K562 (cell line): ENCODE results near the gene SCUBE2. TPM values are rescaled to one million over a fixed set of nuclear protein-coding genes. Genes with fewer than 3 reads are reported as not detected.

Experiments
- ATAC-seq: fragments of 200-7000 bp; cut with Tn5 transposase; 3 replicates; pipeline ENCODE4 v1.9.1; 2020; ENCODE audit warnings: moderate library complexity
- BruUV-seq: library from RNA; stranded (reverse); fragments of 400-500 nt; replicated peaks from 2 replicates; lab custom pipeline; 2021; lab: Mats Ljungman, UMichigan
- CTCF ChIA-PET: fragments of 300-600 bp; formaldehyde crosslinking; extraction: SDS; loops from one replicate; lab custom pipeline; 2021; ENCODE audit warnings: low intra/inter-chr PET ratio; lab: Yijun Ruan, JAX
- POLR2A ChIA-PET: fragments of 300-600, 350-650 bp; sonication (Branson Sonifier 250); formaldehyde crosslinking; extraction: SDS; loops from one replicate; lab custom pipeline; 2021; ENCODE audit warnings: antibody characterized with exemption, inconsistent platforms; lab: Yijun Ruan, JAX
- DNase-seq, 4 experiments: peaks; one replicate each; pipeline versions ENCODE4 v3.0.0 to v3.0.0-alpha.2; 2011 to 2018; ENCODE audit warnings: low spot score in 3 of 4, mixed read lengths in 3 of 4; ENCODE audit errors: extremely low read depth in 1 of 4
- FAIRE-seq: peaks from 2 replicates; lab custom pipeline; 2011; peaks lifted over from hg19 to GRCh38; lab: Jason Lieb, UNC
- H2AFZ ChIP-seq: 2 replicates; pipeline ENCODE4 v1.6.0; 2011; ENCODE audit warnings: low read depth, low read length, control low read depth, inconsistent platforms
- H3K27ac ChIP-seq: fragments of 200-600 bp; 3 replicates; pipeline ENCODE4 v1.8.0; 2011; ENCODE audit warnings: low read depth, mild to moderate bottlenecking, control low read depth, inconsistent platforms, low read length, moderate library complexity, mixed read lengths; ENCODE audit errors: extremely low read depth
- H3K27me3 ChIP-seq, 2 experiments: fragments of 300-600 bp in 1 of 2; 2 replicates in 1 of 2; 3 replicates in 1 of 2; pipeline versions ENCODE4 v1.6.0 to v1.8.0; 2011; ENCODE audit warnings: inconsistent platforms in 2 of 2, low read length in 2 of 2, mild to moderate bottlenecking in 1 of 2, mixed read lengths in 1 of 2, moderate library complexity in 1 of 2; ENCODE audit not compliant: control insufficient read depth in 2 of 2, insufficient read depth in 2 of 2
- H3K36me3 ChIP-seq: fragments of 300-600 bp; 3 replicates; pipeline ENCODE4 v1.8.0; 2011; ENCODE audit warnings: mild to moderate bottlenecking, low read length, inconsistent platforms; ENCODE audit not compliant: control insufficient read depth, insufficient read depth
- H3K4me1 ChIP-seq, 2 experiments: fragments of 200-600 bp in 1 of 2; replicated peaks in 1 of 2; 2 replicates in 1 of 2; 3 replicates in 1 of 2; pipeline versions ENCODE4 v1.5.1 to v1.8.0; 2011; ENCODE audit warnings: inconsistent platforms in 2 of 2, low read length in 2 of 2, mild to moderate bottlenecking in 1 of 2, mixed read lengths in 1 of 2, moderate library complexity in 1 of 2; ENCODE audit not compliant: control insufficient read depth in 2 of 2, insufficient read depth in 2 of 2
- H3K4me2 ChIP-seq: 2 replicates; pipeline ENCODE4 v1.6.1; 2011; ENCODE audit warnings: low read length, control low read depth, inconsistent platforms, mixed read lengths; ENCODE audit not compliant: insufficient read depth
- H3K4me3 ChIP-seq: fragments of 200-600 bp; sonication (generic), shearing (Covaris generic); 2 replicates; pipeline ENCODE4 v1.5.1; 2016; ENCODE audit warnings: control low read depth, inconsistent platforms
- H3K79me2 ChIP-seq: fragments of 200-600 bp; 3 replicates; pipeline ENCODE4 v1.8.0; 2011; ENCODE audit warnings: low read length, inconsistent platforms; ENCODE audit not compliant: control insufficient read depth, insufficient read depth
- H3K9ac ChIP-seq, 2 experiments: 2 replicates each; pipeline versions ENCODE4 v1.6.0 to v1.6.1; 2011; ENCODE audit warnings: low read depth in 2 of 2, low read length in 2 of 2, control low read depth in 1 of 2, inconsistent platforms in 1 of 2, mild to moderate bottlenecking in 1 of 2, mixed read lengths in 1 of 2; ENCODE audit not compliant: insufficient read depth in 1 of 2
- H3K9me1 ChIP-seq: one replicate; pipeline ENCODE4 v1.6.0; 2011; ENCODE audit warnings: inconsistent platforms, mild to moderate bottlenecking, low read length, moderate library complexity; ENCODE audit not compliant: control insufficient read depth, insufficient read depth
- H3K9me3 ChIP-seq: replicated peaks from 2 replicates; pipeline ENCODE4 v1.5.1; 2011; ENCODE audit warnings: low read depth, low read length, inconsistent platforms; ENCODE audit not compliant: control insufficient read depth, insufficient read depth
- H4K20me1 ChIP-seq: replicated peaks from 2 replicates; pipeline ENCODE4 v1.6.1; 2011; ENCODE audit warnings: low read length, inconsistent platforms, mixed read lengths; ENCODE audit not compliant: control insufficient read depth, insufficient read depth
- EP400 ChIP-seq: fragments of 450-650 bp; IDR thresholded peaks from 2 replicates; pipeline ENCODE4 v1.6.1; 2017; ENCODE audit warnings: antibody characterized with exemption, mild to moderate bottlenecking, moderate library complexity
- FIP1L1 ChIP-seq: fragments of 200-400 bp; formaldehyde crosslinking; IDR thresholded peaks from 2 replicates; pipeline ENCODE4 v1.6.1; 2018; ENCODE audit warnings: mild to moderate bottlenecking, low read depth, low read length; ENCODE audit not compliant: poor library complexity, severe bottlenecking
- FOXK1 ChIP-seq: sonication (generic); formaldehyde crosslinking; IDR thresholded peaks from 2 replicates; pipeline ENCODE4 v1.8.0; 2022; ENCODE audit warnings: missing genetic modification reagents, mild to moderate bottlenecking, borderline replicate concordance
- KAT7 ChIP-seq: sonication (generic); formaldehyde crosslinking; IDR thresholded peaks from 2 replicates; pipeline ENCODE4 v1.8.0; 2022; ENCODE audit warnings: missing genetic modification reagents, mild to moderate bottlenecking, borderline replicate concordance
- MEF2D ChIP-seq: conservative IDR thresholded peaks from 2 replicates; pipeline ENCODE4 v1.6.1; 2016; ENCODE audit warnings: low read depth, missing genetic modification characterization, missing compliant biosample characterization
- NR2C2 ChIP-seq, 2 experiments: fragments of 200-800 bp in 1 of 2; sonication (Bioruptor generic) in 1 of 2; sonication (generic) in 1 of 2; formaldehyde crosslinking in 1 of 2; IDR thresholded peaks; 2 replicates each; pipeline versions ENCODE4 v1.6.1 to v1.8.0; 2016 to 2022; ENCODE audit warnings: mild to moderate bottlenecking in 1 of 2, missing compliant biosample characterization in 1 of 2, missing genetic modification characterization in 1 of 2, missing genetic modification reagents in 1 of 2
- POLR2H ChIP-seq: IDR thresholded peaks from 2 replicates; pipeline ENCODE4 v1.6.1; 2016; ENCODE audit warnings: missing genetic modification characterization, low read depth, mild to moderate bottlenecking, control low read depth, missing compliant biosample characterization, moderate library complexity
- PYGO2 ChIP-seq: fragments of 450-650 bp; IDR thresholded peaks from 2 replicates; pipeline ENCODE4 v1.6.1; 2016; ENCODE audit warnings: mild to moderate bottlenecking, missing genetic modification characterization, moderate library complexity, missing compliant biosample characterization
- RBM39 ChIP-seq: fragments of 200-400 bp; formaldehyde crosslinking; optimal IDR thresholded peaks from 2 replicates; pipeline ENCODE3; 2018; ENCODE audit warnings: low read depth, low read length
- SLC30A9 ChIP-seq: fragments of 250-450 bp; sonication (Bioruptor Pico); IDR thresholded peaks from 2 replicates; pipeline ENCODE4 v1.8.0; 2022; ENCODE audit warnings: mild to moderate bottlenecking, moderate library complexity
- ZNF253 ChIP-seq: fragments of 250-450 bp; sonication (Bioruptor Pico); conservative IDR thresholded peaks from 2 replicates; pipeline ENCODE4 v1.6.1; 2021; ENCODE audit warnings: mild to moderate bottlenecking
- ZNF311 ChIP-seq: fragments of 250-450 bp; sonication (Bioruptor Pico); IDR thresholded peaks from 2 replicates; pipeline ENCODE4 v1.4.0; 2020; ENCODE audit warnings: mild to moderate bottlenecking, moderate library complexity
- ZNF589 ChIP-seq: fragments of 200-800 bp; sonication (Bioruptor generic); IDR thresholded peaks from 2 replicates; pipeline ENCODE4 v1.6.1; 2016; ENCODE audit warnings: low read depth, missing genetic modification characterization, missing compliant biosample characterization
- ZNF644 ChIP-seq: fragments of 200-800 bp; sonication (Bioruptor generic); IDR thresholded peaks from 2 replicates; pipeline ENCODE4 v1.6.1; 2016; ENCODE audit warnings: low read depth, missing genetic modification characterization, missing compliant biosample characterization
- WGBS: fragments of 100-300 bp; shearing (Covaris generic); methylation state at CpG from one replicate; pipeline ENCODE4 v1.1.6; 2016; ENCODE audit warnings: low coverage, mixed read lengths; ENCODE audit not compliant: insufficient coverage; ENCODE audit errors: missing lambda C conversion rate; 5-methylcytosine and 5-hydroxymethylcytosine counted together
- in situ Hi-C: fragments of 300-500 bp; cut with MboI; formaldehyde crosslinking; loops from 4 replicates; pipeline ENCODE4 v1.15.0; 2018; ENCODE audit warnings: inconsistent platforms, mixed read lengths
- intact Hi-C: fragments of 100-400 bp; cut with micrococcal nuclease; formaldehyde crosslinking; loops from 2 replicates; pipeline ENCODE4 v1.14.2; 2022
- polyA plus RNA-seq, 8 experiments: library from polyadenylated mRNA; depleted of rRNA in 4 of 8; stranded (reverse) in 5 of 8; unstranded in 3 of 8; fragments of >200 nt; fragmentation: Nextera tagmentation in 2 of 8; fragmentation: Illumina TruSeq in 1 of 8; extraction: Ambion mirVana in 2 of 8; extraction: Trizol in 1 of 8; gene quantifications; 2 replicates each; pipeline versions ENCODE4 v1.2.1 to v1.2.3, GENCODE V29; 2011 to 2014; ENCODE audit warnings: inconsistent platforms in 1 of 8, missing spikeins in 1 of 8
- total RNA-seq, 7 experiments: library from RNA; depleted of rRNA in 6 of 7; stranded (reverse); fragments of >200 nt in 6 of 7; fragmentation: Illumina TruSeq in 2 of 7; extraction: Trizol in 2 of 7; gene quantifications; 2 replicates each; pipeline versions ENCODE4 v1.2.1 to v1.2.3, GENCODE V29; 2011 to 2021; ENCODE audit warnings: low replicate concordance in 1 of 7

SCUBE2 gene
- total and polyA plus RNA-seq, 9 of the 15 experiments (the other 6 are each of a cell fraction or from before 2014, with no cell fraction given) = 0.06 to 0.40 (median 0.07) TPM; not detected in 6

GRCh38 chr11:9139628-9140357, 48.4 kb upstream of the SCUBE2 start:
- no peak for FAIRE-seq
- peaks cover 69% of the 10 kb centered on the region for H3K36me3 ChIP-seq
- no peaks in the 10 kb centered on the region for H3K9me3 ChIP-seq
- ChIA-PET CTCF (no interaction called here), POLR2A (interaction anchor here (0.6 to 1.2 kb wide), 2 partner anchors 17 to 195 kb away, joined by 3 to 6 read pairs; no protein-coding TSS in a partner anchor)
- H2AFZ ChIP-seq = no peak overlapping the region
- no peak overlapping the region for H3K27ac ChIP-seq
- H3K79me2 ChIP-seq = no peaks in the 10 kb centered on the region
- in situ Hi-C loops (loop anchor here (10.0 kb wide), 1 partner anchor 125 kb away; no protein-coding TSS in a partner anchor), intact Hi-C loops (loop anchor here (5.0 kb wide), 1 partner anchor 227 kb away; the partner anchor contains the start of gene AKIP1)
- H3K9ac ChIP-seq = no peak overlapping the region
- no peak for DNase-seq
- no peaks in the 10 kb centered on the region for H4K20me1 ChIP-seq
- H3K4me2 ChIP-seq = no peak overlapping the region
- no peaks in the 10 kb centered on the region for H3K9me1 ChIP-seq
- no peaks in the 10 kb centered on the region for H3K27me3 ChIP-seq
- ATAC-seq = no peak
- 77% methylated on average over 6 of the region's 7 CpGs for WGBS
- H3K4me3 ChIP-seq = no peak overlapping the region
- BruUV-seq = no TSS peak
- H3K4me1 ChIP-seq = no peaks in the 10 kb centered on the region
- TF ChIP-seq RBM39 (no peak), ZNF589 (CRISPR knock-in tag) (no peak), ZNF311 (CRISPR knock-in tag) (no peak), ZNF644 (no peak), KAT7 (CRISPR knock-in tag) (no peak), SLC30A9 (CRISPR knock-in tag) (no peak), ZNF253 (no peak), PYGO2 (tag) (no peak), MEF2D (tag) (no peak), FIP1L1 (no peak), FOXK1 (CRISPR knock-in tag) (no peak), POLR2H (tag) (no peak), NR2C2 (CRISPR knock-in tag; IDR thresholded peaks at IDR 0.05) (no peak), NR2C2 (tag; IDR thresholded peaks at IDR 0.05) (no peak), EP400 (no peak)
